ENCODE measurements around the gene SUPT4H1.

- TF ChIP-seq SIN3A (IDR thresholded peaks at IDR 0.05; ENCODE audit: borderline replicate concordance, insufficient read depth, low read length): no peak
- no peak for TF ChIP-seq POLR2AphosphoS5 (IDR thresholded peaks at IDR 0.05; ENCODE audit: low read depth, low read length)
These were observed 31.8 kb downstream of the SUPT4H1 start for GRCh38 chr17:58320163-58320558.
